Neural progenitor cell (in vitro differentiated cells): ENCODE measurements around the gene FALEC.

Experiments used
- CTCF ChIP-seq: fragments of 200-600 bp; sonication (generic); IDR thresholded peaks from 2 replicates; pipeline ENCODE4 v1.5.1; 2017; ENCODE audit warnings: antibody characterized with exemption, mild to moderate bottlenecking
- EZH2 ChIP-seq: fragments of 200-600 bp; sonication (generic); IDR thresholded peaks from 2 replicates; pipeline ENCODE4 v1.6.1; 2017; ENCODE audit warnings: antibody characterized with exemption, mild to moderate bottlenecking, moderate library complexity

DNA sequence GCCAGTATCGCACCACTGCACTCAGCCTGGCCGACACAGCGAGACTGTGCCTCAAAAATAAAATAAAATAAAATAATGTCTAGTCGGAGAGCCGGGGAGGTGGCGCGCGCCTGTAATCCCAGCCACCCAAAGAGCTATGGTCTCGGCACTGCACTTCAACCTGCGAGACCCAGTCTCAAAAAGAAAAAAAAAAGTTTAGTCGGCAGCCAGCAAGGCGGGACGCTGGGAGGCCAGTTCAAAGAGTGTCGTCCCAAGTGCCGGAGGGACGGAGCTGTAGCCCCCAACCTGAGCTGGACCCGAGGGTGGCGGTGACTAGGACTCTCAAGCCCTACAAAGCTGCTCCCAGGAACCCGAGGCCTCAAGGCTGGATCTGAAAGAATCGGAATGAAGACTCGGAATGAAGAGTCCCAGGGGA, 632 bp upstream of the FALEC start:
- TF ChIP-seq CTCF = no peak
- TF ChIP-seq EZH2 = no peak
